Measurements from ENCODE around the gene ZNF804B. TPM values are rescaled to one million over a fixed set of nuclear protein-coding genes. Genes with fewer than 3 reads are reported as not detected.
A peak's percentile ranks its signal among the peaks of the same experiment; 100 is the strongest.

Gene ZNF804B
- total and polyA plus RNA-seq, 4 donors, result not detected

- Histone ChIP-seq H3K27me3 (ENCODE audit: control insufficient read depth in 4 of 4, insufficient read depth in 4 of 4, low read length in 3 of 4) (no peaks in the 10 kb centered on the region), H3K4me1 (ENCODE audit: control insufficient read depth in 4 of 4, insufficient read depth in 4 of 4, low read length in 3 of 4) (no peaks in the 10 kb centered on the region), H3K9me3 (ENCODE audit: control insufficient read depth in 4 of 4, low read length in 3 of 4) (peaks cover 0 to 3% (median 0%) of the 10 kb centered on the region in 4 donors), H3K4me3 (ENCODE audit: low read depth in 1 of 3, low read length in 3 of 3) (no peak overlapping the region), H3K27ac (ENCODE audit: low read depth in 1 of 2, low read length in 2 of 2) (no peak overlapping the region), H3K9ac (ENCODE audit: low read depth in 1 of 2, low read length in 2 of 2) (no peak overlapping the region), H3K36me3 (ENCODE audit: control insufficient read depth in 4 of 4, insufficient read depth in 3 of 4, low read depth in 1 of 4, low read length in 3 of 4) (no peaks in the 10 kb centered on the region)
- TF ChIP-seq HNF4A (conservative IDR thresholded peaks at IDR 0.05) (no peak), HNF4G (IDR thresholded peaks at IDR 0.05) (no peak), EGR1 (IDR thresholded peaks at IDR 0.05; ENCODE audit: low read depth in 2 of 2) (no peak), GABPA (IDR thresholded peaks at IDR 0.05 in 1 of 2, conservative IDR thresholded peaks at IDR 0.05 in 1 of 2) (no peak), JUND (IDR thresholded peaks at IDR 0.05) (no peak), NR2F2 (IDR thresholded peaks at IDR 0.05) (no peak), YY1 (IDR thresholded peaks at IDR 0.05) (no peak)
- DNase-seq (ENCODE audit: low spot score), result no peak
- WGBS, result 61% methylated on average over 1 of the region's 1 CpG
These were observed 572.5 kb downstream of the ZNF804B start for GRCh38 chr7:89332026-89332425.

GRCh38 chr7:89334797-89335196 is 575.3 kb downstream of the ZNF804B start:
- Histone ChIP-seq H3K9me3 (ENCODE audit: control insufficient read depth in 4 of 4, low read length in 3 of 4) (peaks cover 0 to 3% (median 0%) of the 10 kb centered on the region in 4 donors), H3K9ac (ENCODE audit: low read depth in 1 of 2, low read length in 2 of 2) (no peak overlapping the region), H3K36me3 (ENCODE audit: control insufficient read depth in 4 of 4, insufficient read depth in 3 of 4, low read depth in 1 of 4, low read length in 3 of 4) (no peaks in the 10 kb centered on the region), H3K4me1 (ENCODE audit: control insufficient read depth in 4 of 4, insufficient read depth in 4 of 4, low read length in 3 of 4) (no peaks in the 10 kb centered on the region), H3K27ac (ENCODE audit: low read depth in 1 of 2, low read length in 2 of 2) (no peak overlapping the region), H3K27me3 (ENCODE audit: control insufficient read depth in 4 of 4, insufficient read depth in 4 of 4, low read length in 3 of 4) (no peaks in the 10 kb centered on the region), H3K4me3 (ENCODE audit: low read depth in 1 of 3, low read length in 3 of 3) (no peak overlapping the region)
- no peak for TF ChIP-seq HNF4A (conservative IDR thresholded peaks at IDR 0.05)
- peak; percentile 9 to 10 for TF ChIP-seq RAD21 (IDR thresholded peaks at IDR 0.05)
- TF ChIP-seq FOXA1 (IDR thresholded peaks at IDR 0.05), result no peak
- no peak for TF ChIP-seq REST (IDR thresholded peaks at IDR 0.05)
- DNase-seq (ENCODE audit: low spot score), result no peak
- WGBS, result 78% methylated on average over 1 of the region's 1 CpG

- H3K9ac ChIP-seq (ENCODE audit: low read depth in 1 of 2, low read length in 2 of 2), result no peak overlapping the region
- no peak overlapping the region for H3K4me3 ChIP-seq (ENCODE audit: low read depth in 1 of 3, low read length in 3 of 3)
- WGBS, result 73% methylated on average over 3 of the region's 3 CpGs
- peaks cover 0 to 3% (median 0%) of the 10 kb centered on the region in 4 donors for H3K9me3 ChIP-seq (ENCODE audit: control insufficient read depth in 4 of 4, low read length in 3 of 4)
- H3K4me1 ChIP-seq (ENCODE audit: control insufficient read depth in 4 of 4, insufficient read depth in 4 of 4, low read length in 3 of 4), result no peaks in the 10 kb centered on the region
- H3K36me3 ChIP-seq (ENCODE audit: control insufficient read depth in 4 of 4, insufficient read depth in 3 of 4, low read depth in 1 of 4, low read length in 3 of 4), result no peaks in the 10 kb centered on the region
- no peak for TF ChIP-seq YY1 (IDR thresholded peaks at IDR 0.05)
- TF ChIP-seq ATF3 (IDR thresholded peaks at IDR 0.05), result no peak
- no peak for TF ChIP-seq JUND (IDR thresholded peaks at IDR 0.05)
- TF ChIP-seq MAX (IDR thresholded peaks at IDR 0.05), result no peak
- no peak for TF ChIP-seq RXRA (IDR thresholded peaks at IDR 0.05)
- no peak overlapping the region for H3K27ac ChIP-seq (ENCODE audit: low read depth in 1 of 2, low read length in 2 of 2)
- no peaks in the 10 kb centered on the region for H3K27me3 ChIP-seq (ENCODE audit: control insufficient read depth in 4 of 4, insufficient read depth in 4 of 4, low read length in 3 of 4)
- DNase-seq (ENCODE audit: low spot score), result no peak
These were observed 576.0 kb downstream of the ZNF804B start for GRCh38 chr7:89335490-89335889.

Measured in liver (tissue), 9 donors.